ENCODE measurements around the gene ARSG. TPM values are rescaled to one million over a fixed set of nuclear protein-coding genes. Genes with fewer than 3 reads are reported as not detected.

The ARSG gene
- total RNA-seq, 2 donors from 2014 or later, result 4.4 to 14.1 TPM

- 78 to 80% methylated on average over 4 of the region's 4 CpGs for WGBS, 2 experiments (ENCODE audit: insufficient coverage in 1 of 2, insufficient read length in 1 of 2)
- H3K4me3 ChIP-seq (ENCODE audit: low read length), result peak overlapping the region; percentile 84
These were observed 164.6 kb downstream of the ARSG start for GRCh38 chr17:68455901-68456338.

GRCh38 chr17:68456339-68457167 is 165.3 kb downstream of the ARSG start:
- 16 to 30% methylated on average over 11 to 19 of the region's 23 CpGs for whole genome bisulfite sequencing, 2 experiments (ENCODE audit: insufficient coverage in 1 of 2, insufficient read length in 1 of 2)
- Histone ChIP-seq H3K9ac (ENCODE audit: extremely low read depth, low read length, poor library complexity, severe bottlenecking) (peak overlapping the region; percentile 74), H3K4me1 (ENCODE audit: control insufficient read depth, insufficient read depth, low read length) (peaks cover 6% of the 10 kb centered on the region), H3K27ac (ENCODE audit: low read depth, low read length) (peak overlapping the region; percentile 59), H3K4me3 (ENCODE audit: low read length) (peak overlapping the region; percentile 84), H3K9me3 (ENCODE audit: control insufficient read depth, low read length) (no peaks in the 10 kb centered on the region), H3K27me3 (ENCODE audit: control insufficient read depth, insufficient read depth, low read length, poor library complexity, severe bottlenecking) (peaks cover 9% of the 10 kb centered on the region), H3K36me3 (ENCODE audit: control insufficient read depth, insufficient read depth, low read length) (peaks cover under 1% of the 10 kb centered on the region)
- Mint-ChIP-seq H3K4me1 (peaks cover 32% of the 10 kb centered on the region), H3K36me3 (ENCODE audit: low read depth) (peaks cover 3% of the 10 kb centered on the region), H3K4me3 (peak overlapping the region; percentile 92), H3K27me3 (ENCODE audit: insufficient read depth) (peaks cover 5% of the 10 kb centered on the region), H3K27ac (peak overlapping the region; percentile 96), H3K9me3 (no peaks in the 10 kb centered on the region)
- DNase-seq, result peak; percentile 95
- TF ChIP-seq CTCF (conservative IDR thresholded peaks at IDR 0.05), result no peak

More at GRCh38 chr17:68455901-68456338, 164.6 kb downstream of the ARSG start:
- peak overlapping the region; percentile 74 for H3K9ac ChIP-seq (ENCODE audit: extremely low read depth, low read length, poor library complexity, severe bottlenecking)
- peaks cover 3% of the 10 kb centered on the region for H3K36me3 ChIP-seq (ENCODE audit: control insufficient read depth, insufficient read depth, low read length)
- peaks cover 9% of the 10 kb centered on the region for H3K27me3 ChIP-seq (ENCODE audit: control insufficient read depth, insufficient read depth, low read length, poor library complexity, severe bottlenecking)
- H3K36me3 Mint-ChIP-seq (ENCODE audit: low read depth), result peaks cover 7% of the 10 kb centered on the region
- H3K4me1 ChIP-seq (ENCODE audit: control insufficient read depth, insufficient read depth, low read length), result peaks cover 6% of the 10 kb centered on the region
- no peak overlapping the region for H3K27ac Mint-ChIP-seq
- peaks cover 5% of the 10 kb centered on the region for H3K27me3 Mint-ChIP-seq (ENCODE audit: insufficient read depth)
- peaks cover 27% of the 10 kb centered on the region for H3K4me1 Mint-ChIP-seq
- H3K9me3 Mint-ChIP-seq, result no peaks in the 10 kb centered on the region
- TF ChIP-seq CTCF (conservative IDR thresholded peaks at IDR 0.05), result no peak
- H3K4me3 Mint-ChIP-seq, result peak overlapping the region; percentile 92
- DNase-seq, result no peak
- H3K27ac ChIP-seq (ENCODE audit: low read depth, low read length), result no peak overlapping the region
- no peaks in the 10 kb centered on the region for H3K9me3 ChIP-seq (ENCODE audit: control insufficient read depth, low read length)

- no peaks in the 10 kb centered on the region for H3K36me3 ChIP-seq (ENCODE audit: control insufficient read depth, insufficient read depth, low read length)
- no peaks in the 10 kb centered on the region for H3K9me3 Mint-ChIP-seq
- H3K27me3 ChIP-seq (ENCODE audit: control insufficient read depth, insufficient read depth, low read length, poor library complexity, severe bottlenecking), result peaks cover 9% of the 10 kb centered on the region
- H3K27ac Mint-ChIP-seq, result peak within 1 kb of the TSS; percentile 96
- WGBS, 2 experiments (ENCODE audit: insufficient coverage in 1 of 2, insufficient read length in 1 of 2), result 0% methylated on average over 6 to 23 of the region's 39 CpGs
- H3K4me1 ChIP-seq (ENCODE audit: control insufficient read depth, insufficient read depth, low read length), result peaks cover 6% of the 10 kb centered on the region
- H3K9me3 ChIP-seq (ENCODE audit: control insufficient read depth, low read length), result no peaks in the 10 kb centered on the region
- no peak for TF ChIP-seq CTCF (conservative IDR thresholded peaks at IDR 0.05)
- peak within 1 kb of the TSS; percentile 74 for H3K9ac ChIP-seq (ENCODE audit: extremely low read depth, low read length, poor library complexity, severe bottlenecking)
- H3K4me3 Mint-ChIP-seq, result peak within 1 kb of the TSS; percentile 92
- DNase-seq, result no peak
- peaks cover 5% of the 10 kb centered on the region for H3K27me3 Mint-ChIP-seq (ENCODE audit: insufficient read depth)
- H3K4me1 Mint-ChIP-seq, result peaks cover 34% of the 10 kb centered on the region
- peak within 1 kb of the TSS; percentile 59 for H3K27ac ChIP-seq (ENCODE audit: low read depth, low read length)
- H3K36me3 Mint-ChIP-seq (ENCODE audit: low read depth), result no peaks in the 10 kb centered on the region
- peak within 1 kb of the TSS; percentile 90 for H3K4me3 ChIP-seq (ENCODE audit: low read length)
These were observed 165.9 kb downstream of the ARSG start, which contains the start of gene WIPI1 for GRCh38 chr17:68457168-68457538. WIPI1 (minus strand) TSS chr17:68457496; CDS start chr17:68457421, 75 bp downstream.

All from endodermal cell (in vitro differentiated cells).